ENCODE measurements around the gene IMPG2.

GRCh38 chr3:101340591-101340990 lies 20.2 kb upstream of the IMPG2 start:
- TF ChIP-seq, protein P1, sequence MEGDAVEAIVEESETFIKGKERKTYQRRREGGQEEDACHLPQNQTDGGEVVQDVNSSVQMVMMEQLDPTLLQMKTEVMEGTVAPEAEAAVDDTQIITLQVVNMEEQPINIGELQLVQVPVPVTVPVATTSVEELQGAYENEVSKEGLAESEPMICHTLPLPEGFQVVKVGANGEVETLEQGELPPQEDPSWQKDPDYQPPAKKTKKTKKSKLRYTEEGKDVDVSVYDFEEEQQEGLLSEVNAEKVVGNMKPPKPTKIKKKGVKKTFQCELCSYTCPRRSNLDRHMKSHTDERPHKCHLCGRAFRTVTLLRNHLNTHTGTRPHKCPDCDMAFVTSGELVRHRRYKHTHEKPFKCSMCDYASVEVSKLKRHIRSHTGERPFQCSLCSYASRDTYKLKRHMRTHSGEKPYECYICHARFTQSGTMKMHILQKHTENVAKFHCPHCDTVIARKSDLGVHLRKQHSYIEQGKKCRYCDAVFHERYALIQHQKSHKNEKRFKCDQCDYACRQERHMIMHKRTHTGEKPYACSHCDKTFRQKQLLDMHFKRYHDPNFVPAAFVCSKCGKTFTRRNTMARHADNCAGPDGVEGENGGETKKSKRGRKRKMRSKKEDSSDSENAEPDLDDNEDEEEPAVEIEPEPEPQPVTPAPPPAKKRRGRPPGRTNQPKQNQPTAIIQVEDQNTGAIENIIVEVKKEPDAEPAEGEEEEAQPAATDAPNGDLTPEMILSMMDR (IDR thresholded peaks at IDR 0.05; ENCODE audit: insufficient read depth, low read depth, low read length): no peak
- TF ChIP-seq EZH2 (IDR thresholded peaks at IDR 0.05; ENCODE audit: insufficient read depth, low read length): no peak

Data from astrocyte (in vitro differentiated cells and primary cell).